GM18520 (cell line): ENCODE data around the gene PUS10.

Experiments
- ATAC-seq: cut with Tn5 transposase; IDR thresholded peaks from one replicate; pipeline ENCODE4 v1.9.1; 2021; ENCODE audit not compliant: unreplicated experiment

The PUS10 gene

DNA sequence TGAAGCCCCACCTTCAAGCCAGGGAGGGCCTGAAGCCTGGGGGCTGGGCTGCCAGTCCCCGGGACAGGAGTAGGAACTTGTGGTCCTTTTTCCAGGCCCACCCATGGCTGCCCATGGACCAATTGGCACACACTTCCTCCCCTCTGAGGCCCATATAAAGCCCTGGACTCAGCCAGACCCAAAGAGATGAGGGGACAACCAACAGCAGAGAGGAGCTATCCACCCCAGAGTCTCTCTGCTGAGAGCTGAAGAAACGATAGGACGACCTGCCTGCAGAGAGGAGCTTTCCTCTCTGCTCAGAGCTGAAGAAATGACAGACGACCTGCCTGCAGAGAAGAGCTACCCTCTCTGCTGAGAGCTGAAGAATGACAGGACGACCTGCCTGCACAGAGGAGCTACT is 44.4 kb downstream of the PUS10 start:
- ATAC-seq = no peak

DNA sequence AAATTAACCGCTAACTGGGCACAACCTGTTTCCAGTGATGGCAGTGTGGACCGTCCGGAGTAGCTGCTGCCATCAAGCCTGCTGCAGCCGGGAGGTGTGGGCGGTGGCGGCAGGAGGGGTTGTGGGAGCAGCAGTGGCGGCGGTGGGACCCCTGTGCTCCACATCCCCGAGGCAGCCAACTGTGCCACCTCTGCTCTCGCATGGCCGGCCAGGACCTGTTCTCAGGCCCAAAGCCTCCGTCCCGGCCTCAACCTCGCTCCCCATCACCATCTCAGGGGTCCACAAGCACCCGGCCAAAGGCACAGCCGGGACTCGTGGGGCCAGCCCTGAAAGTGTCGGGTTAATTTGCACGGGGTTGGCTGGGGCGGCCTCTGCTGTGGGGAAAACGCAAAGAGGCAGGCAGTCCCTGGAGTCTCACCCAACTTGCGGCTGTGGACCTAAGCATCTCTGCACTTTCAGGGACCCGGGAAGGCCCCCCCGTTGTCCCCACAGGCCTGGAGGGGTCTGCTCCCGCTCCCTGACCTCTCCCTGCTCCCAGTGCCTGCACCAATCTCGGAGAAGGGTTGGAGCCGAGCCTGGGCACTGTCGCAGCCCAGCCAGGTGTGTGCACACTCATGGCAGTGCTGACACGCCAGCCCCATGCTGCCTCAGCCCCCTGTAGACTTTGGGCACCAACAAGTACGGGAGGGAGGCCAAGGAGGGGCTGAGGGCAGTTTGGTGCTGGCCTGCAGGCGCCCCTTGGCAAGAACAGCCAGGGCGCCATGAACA is 45.0 kb downstream of the PUS10 start:
- ATAC-seq = no peak

GRCh38 chr2:60966507-60967405 is 51.3 kb downstream of the PUS10 start:
- ATAC-seq = peak; percentile 58

- ATAC-seq = no peak
Observed at GRCh38 chr2:60965499-60965785, 52.6 kb downstream of the PUS10 start.

DNA sequence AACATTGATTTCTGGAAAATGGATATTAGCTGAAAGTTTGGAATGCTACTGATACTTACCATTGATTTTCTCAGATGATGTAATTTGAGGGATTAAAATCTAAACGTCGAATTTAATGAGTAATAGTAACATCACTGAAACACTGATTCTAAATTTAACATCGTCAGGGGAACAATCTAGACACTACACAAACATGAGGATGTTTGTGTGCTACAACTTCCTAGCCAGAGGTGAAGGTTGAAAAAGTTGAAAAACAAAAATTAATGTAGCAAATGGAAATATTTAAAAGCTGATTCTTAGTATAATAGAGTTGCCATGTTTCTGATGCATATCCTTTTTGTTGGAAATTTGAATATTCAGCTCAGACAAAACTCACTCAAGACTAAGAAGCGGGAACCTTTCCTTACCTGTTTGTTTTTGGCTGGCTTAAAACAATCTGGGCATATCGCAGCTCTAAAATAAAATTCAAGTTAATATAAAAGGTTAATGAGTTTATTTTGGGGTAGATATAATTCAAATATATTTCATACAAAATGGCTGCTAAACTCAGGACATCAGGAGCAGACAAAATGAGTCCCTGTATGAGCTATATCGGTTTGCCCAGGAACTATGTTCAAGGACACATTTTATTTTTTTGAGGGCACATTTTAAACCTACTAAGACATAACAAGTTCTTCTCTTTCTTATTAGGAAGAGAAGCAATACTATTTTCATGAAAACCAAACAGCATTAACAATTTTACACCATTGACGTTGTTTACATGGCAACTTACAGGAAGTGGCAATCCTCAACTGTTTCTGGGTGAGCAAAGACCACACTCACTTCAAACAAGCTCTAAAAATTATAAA is 53.2 kb downstream of the PUS10 start:
- ATAC-seq = no peak

DNA sequence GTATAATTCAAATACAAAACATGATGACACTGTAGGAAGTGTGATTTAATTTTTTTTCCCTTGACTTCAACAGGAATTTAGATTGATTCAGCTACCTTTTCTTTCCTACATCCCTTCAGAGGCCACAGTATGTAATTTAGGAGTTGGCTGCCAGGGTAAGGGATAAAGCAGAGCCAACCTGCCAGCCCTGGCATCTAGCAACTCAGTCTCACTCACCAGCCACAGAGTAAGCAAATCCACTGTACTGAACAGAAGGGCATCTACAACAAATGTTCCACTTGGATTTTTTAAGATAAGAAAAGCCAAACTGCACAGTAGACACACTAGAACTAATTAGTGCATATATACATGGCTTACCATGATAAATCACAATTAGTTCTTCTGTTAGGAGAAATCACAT is 54.9 kb downstream of the PUS10 start:
- ATAC-seq = no peak

DNA sequence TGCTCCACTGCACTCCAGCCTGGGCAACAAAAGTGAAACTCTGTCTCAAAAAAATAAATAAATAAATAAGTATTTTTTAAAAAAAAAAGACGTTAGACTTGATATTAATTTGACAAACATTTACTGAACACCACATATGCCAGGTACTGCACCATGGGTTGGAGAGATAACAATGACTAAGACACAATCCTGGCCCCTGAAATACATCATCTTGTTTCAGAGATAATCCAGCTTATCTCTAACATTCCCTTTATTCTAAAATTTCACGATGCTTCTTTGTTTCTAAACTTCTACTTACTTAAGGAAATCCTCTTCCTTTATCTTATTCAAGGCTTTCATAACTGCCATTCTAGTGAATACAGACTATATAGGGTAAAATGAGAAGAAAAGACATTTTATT is 55.5 kb downstream of the PUS10 start:
- ATAC-seq = no peak

DNA sequence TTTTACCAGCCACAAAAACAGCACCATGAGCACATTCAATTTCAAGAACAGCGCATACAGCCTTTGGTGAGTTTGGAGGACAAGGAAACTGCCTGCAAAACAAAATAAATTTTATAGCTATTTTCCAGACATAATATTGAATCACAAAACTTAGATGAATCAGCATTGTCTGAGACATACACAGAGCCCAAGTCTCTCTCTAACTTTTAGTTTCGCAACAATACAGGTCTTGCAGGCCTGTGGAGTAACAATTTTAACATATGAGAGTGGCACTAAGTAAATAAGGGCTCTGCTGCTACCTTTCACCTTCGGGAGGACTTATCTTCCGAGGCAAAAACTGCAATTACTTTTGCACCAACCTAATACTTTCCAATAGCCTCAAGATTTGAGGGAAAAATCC is 56.6 kb downstream of the PUS10 start:
- ATAC-seq = no peak

GRCh38 chr2:60960706-60961105 is 57.3 kb downstream of the PUS10 start:
- no peak for ATAC-seq

GRCh38 chr2:60959501-60959900 is 58.6 kb downstream of the PUS10 start:
- no peak for ATAC-seq

GRCh38 chr2:60958800-60959199 is 59.3 kb downstream of the PUS10 start:
- no peak for ATAC-seq

- no peak for ATAC-seq
Observed at GRCh38 chr2:60958361-60958760, 59.7 kb downstream of the PUS10 start.

DNA sequence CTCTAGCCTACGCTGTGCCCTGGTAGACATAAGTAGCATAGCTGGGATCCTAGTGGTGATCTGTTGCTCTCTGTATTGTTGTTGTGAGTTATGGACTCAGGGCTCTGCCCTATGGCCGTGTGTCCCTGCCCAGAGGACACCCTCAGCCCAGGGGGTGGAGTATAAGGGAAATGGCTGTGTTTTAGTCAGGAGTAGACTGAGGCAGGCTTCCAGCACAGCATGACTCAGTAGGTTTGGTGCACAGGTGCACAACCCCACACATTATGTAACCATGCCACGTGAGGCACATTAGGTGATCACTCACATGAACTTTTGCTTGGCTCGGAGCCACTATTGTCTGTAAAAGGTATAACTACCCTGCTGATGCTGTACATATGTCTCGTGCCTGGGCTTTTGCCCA is 60.4 kb downstream of the PUS10 start:
- no peak for ATAC-seq

DNA sequence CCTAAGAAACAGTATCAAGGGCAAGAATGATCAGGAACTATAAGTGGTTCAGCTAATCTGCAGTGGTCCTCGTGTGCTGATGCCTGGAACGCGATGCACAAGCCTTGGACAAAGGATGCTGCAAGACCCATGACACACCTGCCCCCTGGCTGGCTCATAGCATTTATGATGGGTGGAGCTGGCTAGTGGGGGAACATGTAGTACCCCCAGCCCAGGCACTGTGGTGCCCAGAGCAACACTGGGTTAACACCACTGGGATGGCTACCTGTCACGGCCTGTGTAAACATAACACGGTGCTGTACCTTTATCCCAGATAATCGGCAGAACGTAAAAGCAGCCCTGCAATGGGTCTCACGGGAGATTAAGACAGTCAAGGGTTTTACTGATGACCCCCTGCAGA is 60.8 kb downstream of the PUS10 start:
- no peak for ATAC-seq

DNA sequence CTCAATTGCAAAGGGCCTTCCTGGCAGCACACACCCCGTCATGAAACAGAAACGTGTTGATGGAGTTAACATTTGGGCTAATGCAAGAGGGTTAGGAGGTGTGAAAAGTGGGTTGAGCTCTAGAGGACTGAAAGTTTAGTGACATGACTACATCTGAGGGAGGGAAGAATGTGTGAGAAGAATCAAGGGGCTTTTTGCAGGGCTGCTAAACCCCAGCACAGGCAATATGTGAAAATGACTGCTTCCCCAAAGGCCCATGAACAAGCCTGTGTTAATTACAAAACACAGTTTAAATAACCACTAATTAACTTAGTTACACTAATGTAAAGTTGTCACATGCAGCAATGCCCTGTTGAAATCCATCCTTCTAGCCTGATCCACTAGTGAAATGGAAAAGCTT is 63.9 kb downstream of the PUS10 start:
- peak; percentile 94 for ATAC-seq

GRCh38 chr2:60948926-60949579 is 69.0 kb downstream of the PUS10 start:
- no peak for ATAC-seq

DNA sequence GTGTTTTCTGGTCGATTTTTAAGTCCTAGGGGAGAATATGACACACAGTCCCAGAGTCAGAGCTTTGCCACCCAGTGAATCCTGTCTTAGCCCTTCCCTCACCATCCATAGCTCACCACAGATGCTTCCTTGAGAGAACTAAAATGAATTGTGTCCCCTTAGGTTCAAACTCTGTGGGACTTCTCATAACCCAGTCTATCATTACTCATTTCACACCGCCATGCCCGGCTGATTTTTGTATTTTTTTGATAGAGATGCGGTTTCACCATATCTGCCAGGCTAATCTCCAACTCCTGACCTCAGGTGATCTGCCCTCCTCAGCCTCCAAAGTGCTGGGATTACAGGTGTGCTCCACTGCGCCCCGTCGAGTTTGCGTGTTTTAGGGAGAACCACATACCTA is 69.9 kb downstream of the PUS10 start:
- no peak for ATAC-seq

GRCh38 chr2:60947056-60947455 is 71.0 kb downstream of the PUS10 start:
- ATAC-seq = no peak

DNA sequence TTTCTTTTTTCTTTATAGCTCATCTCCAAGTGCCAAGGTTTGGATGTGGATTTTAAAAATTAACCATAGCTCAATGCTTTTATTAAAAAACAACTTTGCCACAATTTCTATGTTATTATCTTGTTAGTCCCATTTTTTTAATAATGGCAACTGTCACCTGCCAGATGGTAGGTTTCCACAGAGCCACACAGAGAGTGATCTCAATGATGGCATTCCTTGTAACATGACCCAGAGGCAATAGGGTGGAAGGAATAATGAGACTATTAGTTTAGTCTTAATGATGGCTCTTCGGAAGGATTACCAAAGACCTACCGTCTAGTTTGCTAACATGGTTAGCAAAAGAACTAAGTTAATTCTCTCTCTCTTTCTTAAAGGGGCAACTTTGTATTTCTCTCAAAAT is 72.7 kb downstream of the PUS10 start:
- no peak for ATAC-seq

DNA sequence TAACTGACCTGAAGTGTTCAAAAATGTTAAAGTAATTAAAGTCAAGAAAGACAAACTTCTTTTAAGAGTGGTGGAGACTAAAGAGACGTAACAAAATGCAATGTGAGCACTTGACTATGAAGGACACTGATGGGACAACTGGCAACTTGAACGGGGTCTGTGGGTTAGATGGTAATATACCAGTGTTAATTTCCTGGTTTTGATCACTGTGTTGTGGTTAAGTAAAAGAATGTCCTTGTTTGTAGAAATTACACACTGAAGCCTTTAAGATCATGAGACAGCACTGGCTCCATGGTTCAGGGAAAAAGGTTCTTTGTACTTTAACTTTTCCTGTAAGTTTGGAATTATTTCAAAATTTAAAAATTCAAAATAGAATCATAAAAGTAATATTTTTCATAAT is 78.4 kb downstream of the PUS10 start:
- ATAC-seq = no peak

DNA sequence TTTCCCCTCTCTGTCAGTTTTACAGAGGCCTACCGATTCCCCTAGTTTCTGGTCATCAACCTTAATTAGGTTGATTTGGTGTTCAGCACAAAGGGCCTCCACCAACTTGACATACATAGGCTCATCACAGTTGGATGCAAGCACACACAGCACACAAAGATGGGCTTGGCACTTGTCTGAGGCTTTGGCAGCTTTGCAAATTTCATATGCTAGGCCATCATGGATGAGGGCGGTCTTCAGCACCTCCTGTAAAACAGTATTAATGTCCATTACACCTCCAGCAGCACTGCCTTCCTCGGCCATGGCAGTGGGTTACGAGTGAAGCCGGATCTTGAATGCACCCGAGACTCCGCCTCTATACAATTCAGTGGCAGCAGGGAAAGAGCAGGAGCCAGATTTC is 79.8 kb downstream of the PUS10 start:
- no peak for ATAC-seq
